Muscle of back (tissue), 13 donors: ENCODE results near the gene MOBP. TPM values are rescaled to one million over a fixed set of nuclear protein-coding genes. Genes with fewer than 3 reads are reported as not detected.
"Not testable (repeated sequence)": the region's sequence is repeated elsewhere in the genome, so short reads cannot be mapped to it uniquely, and the experiment has no call there.

Experiments used
- DNase-seq, 3 donors: peaks; one replicate each; pipeline versions ENCODE4 v3.0.0 to v3.0.0-alpha.2; 2013
- long read RNA-seq, 9 donors: transcript quantifications; one replicate each; lab custom pipeline, GENCODE V29; 2026
- polyA plus RNA-seq, 10 donors: library from polyadenylated mRNA; unstranded; fragments of 120-200 nt; gene quantifications; one replicate each; pipeline ENCODE4 v1.2.1, GENCODE V29; 2013; ENCODE audit not compliant: insufficient read length in 10 of 10

MOBP gene
- polyA plus RNA-seq, result under 1 TPM in 5 of 10 donors, not detected in 5; 0.03 to 0.24 (median 0.06) TPM
- long read RNA-seq, donor 1, result 0 reads
- long read RNA-seq, donor 2, result 0 reads
- long read RNA-seq, donor 3, result 0 reads
- long read RNA-seq, donor 4, result 0 reads
- long read RNA-seq, donor 5, result 0 reads
- long read RNA-seq, donor 6, result 0 reads
- long read RNA-seq, donor 7, result 0 reads
- long read RNA-seq, donor 8, result 0 reads
- long read RNA-seq, donor 9, result 0 reads

- DNase-seq, result no peak
Measured at GRCh38 chr3:39467394-39468107, at the start of gene MOBP. TSS of gene MOBP (plus strand) at chr3:39467680. CDS start at chr3:39502070, 34,390 bp downstream.

- not testable (repeated sequence) for DNase-seq
Measured at GRCh38 chr3:39418556-39419225, 48.8 kb upstream of the MOBP start.

- DNase-seq, result no peak
Measured at GRCh38 chr3:39419742-39420315, 47.7 kb upstream of the MOBP start.

DNA sequence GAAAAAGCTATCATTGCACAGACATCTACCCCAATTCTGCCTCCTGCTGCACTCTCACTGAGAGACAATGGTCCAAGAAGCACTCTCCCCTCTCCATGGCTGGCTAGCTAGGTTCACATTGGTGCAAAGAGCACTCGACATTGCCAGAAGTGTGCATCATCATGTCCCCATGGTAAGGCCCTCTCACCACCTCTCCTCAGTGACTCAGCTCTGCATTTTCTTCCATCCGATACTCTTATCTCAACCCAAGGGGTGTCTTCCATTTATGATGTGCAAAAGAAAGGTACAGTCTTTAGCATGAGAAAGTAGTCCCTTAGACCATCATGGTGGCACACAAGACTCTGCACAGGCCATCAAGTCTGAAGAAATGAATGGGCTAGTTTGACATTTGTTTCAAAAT lies 46.9 kb upstream of the MOBP start:
- no peak for DNase-seq

DNA sequence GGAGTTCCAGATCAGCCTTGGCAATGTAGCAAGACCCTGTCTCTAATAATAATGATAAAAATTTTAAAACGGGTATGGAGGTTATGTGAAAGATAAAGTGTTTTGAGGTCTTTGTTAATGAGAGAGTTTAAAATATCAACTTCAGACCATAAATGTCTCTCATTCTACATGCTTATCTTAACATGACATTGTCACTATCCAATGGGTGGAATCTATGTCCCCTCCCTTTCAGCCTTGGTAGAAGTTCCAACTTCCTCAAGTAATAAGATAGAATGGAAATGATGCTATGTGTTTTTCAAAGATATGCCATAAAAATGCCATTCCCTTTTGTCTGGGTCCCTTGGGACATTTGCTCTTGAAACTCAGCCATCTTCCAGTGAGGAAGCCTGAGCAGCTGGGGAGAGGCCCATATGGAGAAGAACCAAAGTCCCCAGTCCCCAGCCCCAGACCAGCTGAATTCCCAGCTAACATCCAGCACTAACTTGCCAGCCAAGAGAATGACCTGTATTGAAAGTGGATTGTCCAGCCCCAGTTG lies 44.0 kb upstream of the MOBP start:
- no peak for DNase-seq

GRCh38 chr3:39426312-39426711 lies 41.2 kb upstream of the MOBP start:
- DNase-seq, result no peak

- no peak for DNase-seq
Measured at GRCh38 chr3:39427506-39427905, 40.0 kb upstream of the MOBP start.

DNA sequence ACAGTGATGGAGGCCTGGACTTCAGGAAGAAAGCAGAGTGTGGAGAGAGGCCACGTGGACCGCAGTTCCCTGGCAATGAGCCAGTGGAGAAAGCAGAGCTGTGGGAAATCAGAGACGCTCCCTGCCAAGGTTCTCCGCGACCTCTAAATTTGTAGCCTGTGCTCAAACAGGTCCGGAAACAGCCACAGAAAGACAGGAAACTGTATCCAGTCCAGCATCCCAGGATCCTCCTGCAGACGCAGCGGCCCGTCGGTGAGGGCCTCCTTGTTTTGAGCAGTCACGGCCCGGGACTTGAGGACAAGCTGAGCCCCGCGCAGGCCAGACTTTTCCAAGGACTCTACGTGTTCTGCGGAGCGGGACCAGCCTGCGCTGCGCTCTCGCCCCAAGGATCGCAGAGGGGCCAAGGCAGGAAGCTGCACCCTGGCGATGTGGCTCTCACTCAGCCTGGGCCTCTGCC lies 38.7 kb upstream of the MOBP start:
- DNase-seq, result peak in 1 of 3 donors; percentile 23

DNA sequence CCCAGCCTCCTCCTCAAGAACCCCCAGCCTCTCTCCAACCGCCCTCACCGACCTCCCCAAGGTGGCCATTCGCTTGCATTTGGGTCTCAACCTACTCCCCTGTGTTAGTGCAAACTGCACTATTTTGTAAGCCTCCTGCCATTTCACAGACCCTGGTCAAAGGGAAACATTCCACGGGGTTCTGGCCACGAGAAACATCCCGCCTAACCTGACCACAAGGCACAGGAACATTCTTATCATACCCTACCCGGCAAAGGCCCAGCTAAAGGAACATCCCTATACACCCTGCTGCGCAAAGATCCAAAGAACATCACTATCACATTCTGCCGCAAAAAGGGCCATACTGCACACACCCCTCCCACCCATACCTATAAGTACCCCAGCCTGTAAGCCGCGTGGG lies 38.0 kb upstream of the MOBP start:
- DNase-seq, result no peak

DNA sequence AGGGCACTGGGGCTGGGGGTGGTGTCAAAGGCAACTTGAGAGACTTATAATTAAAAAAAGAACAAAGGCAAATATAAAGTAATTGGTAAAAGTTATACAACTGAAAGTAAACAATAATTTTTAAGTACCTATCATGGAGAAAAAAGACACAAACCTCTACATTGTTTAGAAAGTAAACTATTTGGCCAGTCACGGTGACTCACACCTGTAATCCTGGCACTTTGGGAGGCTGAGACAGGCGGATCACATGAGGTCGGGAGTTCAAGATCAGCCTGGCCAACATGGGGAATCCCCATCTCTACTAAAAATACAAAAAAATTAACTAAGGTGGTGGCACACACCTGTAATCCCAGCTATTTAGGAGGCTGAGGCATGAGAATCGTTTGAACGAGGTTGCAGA lies 35.1 kb upstream of the MOBP start:
- no peak for DNase-seq

GRCh38 chr3:39433642-39434041 lies 33.8 kb upstream of the MOBP start:
- DNase-seq, result peak in 1 of 3 donors; percentile 40

DNA sequence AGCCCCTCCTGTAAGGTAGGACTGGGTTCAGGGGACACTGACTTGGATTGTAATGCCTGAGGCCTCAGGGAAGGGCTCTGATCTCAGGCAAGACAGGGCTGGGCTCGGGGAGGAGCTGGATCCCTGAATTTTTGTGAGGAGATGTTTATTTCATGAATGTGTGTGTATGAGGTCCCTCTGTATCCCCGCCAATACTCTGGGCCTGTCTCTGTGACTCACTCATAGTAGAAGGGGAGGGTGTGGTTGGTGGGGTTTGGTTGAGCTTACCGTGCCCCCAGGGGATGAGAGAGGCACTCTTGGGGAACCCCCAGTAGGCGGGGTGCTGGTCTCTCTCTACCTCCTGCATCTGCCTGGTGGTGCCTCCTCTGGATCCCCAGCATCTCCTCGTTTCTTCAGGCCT lies 32.9 kb upstream of the MOBP start:
- no peak for DNase-seq

DNA sequence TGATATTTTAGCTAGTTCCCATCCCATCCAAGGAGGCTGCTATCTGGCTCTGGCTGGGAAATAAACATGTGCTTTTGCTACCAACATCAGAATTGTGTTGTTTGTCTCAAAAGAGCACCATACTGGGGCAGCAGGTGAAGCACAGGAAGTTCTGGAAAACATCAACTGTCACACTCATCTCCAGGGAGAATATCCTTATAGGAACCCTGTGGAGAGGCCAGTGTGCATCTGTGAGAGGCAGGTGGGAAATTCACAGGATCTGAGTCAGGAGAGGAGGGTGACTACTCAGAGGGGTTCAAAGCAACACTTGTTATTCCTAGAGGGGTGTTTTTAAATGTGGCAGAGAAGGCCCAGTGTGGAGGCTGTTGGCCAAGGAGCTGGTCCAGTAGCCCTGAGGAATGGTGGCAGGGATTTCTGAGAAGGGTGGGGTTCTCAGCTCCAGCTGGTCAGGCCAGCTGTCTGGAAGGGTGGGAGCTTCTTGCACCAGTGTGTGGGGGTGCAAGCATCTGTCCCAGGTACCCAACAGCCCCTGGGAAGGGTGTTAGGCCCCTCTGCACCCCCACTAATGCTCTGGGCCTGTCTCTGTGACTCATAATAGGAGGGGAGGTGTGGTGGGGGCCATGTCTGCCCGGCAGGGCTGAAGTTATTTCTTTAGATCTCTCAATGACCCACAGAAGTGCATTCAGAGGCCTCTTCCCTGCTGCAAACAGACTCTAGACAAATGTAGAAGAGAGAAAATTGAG lies 32.3 kb upstream of the MOBP start:
- no peak for DNase-seq

GRCh38 chr3:39438880-39439279 lies 28.6 kb upstream of the MOBP start:
- DNase-seq, result no peak

- DNase-seq, result no peak
Measured at GRCh38 chr3:39440316-39440715, 27.2 kb upstream of the MOBP start.

GRCh38 chr3:39443530-39443929 lies 23.9 kb upstream of the MOBP start:
- no peak for DNase-seq

GRCh38 chr3:39445927-39446326 lies 21.6 kb upstream of the MOBP start:
- no peak for DNase-seq

GRCh38 chr3:39446444-39446843 lies 21.0 kb upstream of the MOBP start:
- DNase-seq, result no peak

DNA sequence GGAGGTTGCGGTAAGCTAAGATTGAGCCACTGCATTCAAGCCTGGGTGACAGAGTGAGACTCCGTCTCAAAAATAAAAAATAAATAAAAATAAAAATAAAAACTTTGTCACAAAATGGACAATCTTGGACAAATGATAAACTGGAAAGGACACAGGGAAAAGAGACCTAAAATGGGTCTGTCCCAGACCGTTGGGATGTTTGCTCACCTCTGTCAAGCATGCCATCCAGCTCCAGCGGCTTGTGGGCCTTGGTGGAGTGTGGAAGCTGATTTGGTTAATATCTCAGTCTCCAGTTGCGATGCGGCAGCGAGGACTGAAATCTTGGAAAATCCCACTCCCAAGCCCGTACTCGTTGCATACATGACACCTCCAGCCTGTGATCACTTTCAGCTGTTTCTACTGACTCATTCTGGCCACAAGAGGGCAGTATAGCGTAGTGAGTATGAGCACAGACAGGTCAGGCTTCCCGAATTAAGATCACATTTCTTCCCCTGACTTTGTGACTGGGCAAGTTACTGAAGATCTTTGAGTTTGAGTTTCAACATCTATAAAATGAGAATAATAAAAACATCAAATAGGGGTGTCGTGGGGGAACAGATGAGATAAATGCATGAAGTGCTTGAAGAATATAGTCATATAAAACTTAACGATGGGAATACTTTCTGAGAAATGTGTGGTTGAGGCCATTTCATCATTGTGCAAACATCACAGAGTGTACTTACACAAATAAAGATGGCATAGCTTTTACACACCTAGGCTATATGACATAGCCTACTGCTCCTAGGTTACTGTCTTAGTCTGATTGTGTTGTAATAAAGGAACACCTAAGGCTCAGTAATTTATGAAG lies 19.6 kb upstream of the MOBP start:
- peak; percentile 74 to 85 (median 82) for DNase-seq

- no peak for DNase-seq
Measured at GRCh38 chr3:39448506-39449233, 18.8 kb upstream of the MOBP start.
